Transverse colon (tissue), 4 donors: Measurements from ENCODE around the gene ARL6IP5. TPM values are rescaled to one million over a fixed set of nuclear protein-coding genes. Genes with fewer than 3 reads are reported as not detected.
A peak's percentile ranks its signal among the peaks of the same experiment; 100 is the strongest.

ENCODE experiments used
- DNase-seq: peaks from one replicate; pipeline ENCODE4 v3.0.0-alpha.2; 2019
- H3K27ac ChIP-seq, 4 donors: fragments of 200-600 bp; sonication (generic); 2 replicates each; pipeline ENCODE4 v1.5.1; 2016 to 2018; ENCODE audit warnings: inconsistent platforms in 4 of 4
- H3K27me3 ChIP-seq: fragments of 200-600 bp; sonication (generic); 2 replicates; pipeline ENCODE4 v1.5.1; 2017; ENCODE audit warnings: inconsistent platforms
- H3K36me3 ChIP-seq, 4 donors: fragments of 200-600 bp; sonication (generic); 2 replicates each; pipeline ENCODE4 v1.5.1; 2017 to 2019; ENCODE audit warnings: inconsistent platforms in 4 of 4
- H3K4me1 ChIP-seq, 4 donors: fragments of 200-600 bp; sonication (generic); 2 replicates each; pipeline ENCODE4 v1.5.1; 2017 to 2020; ENCODE audit warnings: inconsistent platforms in 4 of 4
- H3K4me3 ChIP-seq, 4 donors: fragments of 200-600 bp; sonication (generic); 1 replicate in 1 of 4; 2 replicates in 3 of 4; pipeline versions ENCODE4 v1.5.1 to v1.6.1; 2017 to 2019; ENCODE audit warnings: inconsistent platforms in 4 of 4
- H3K9me3 ChIP-seq, 2 donors: fragments of 200-600 bp; sonication (generic); 2 replicates each; pipeline ENCODE4 v1.5.1; 2017 to 2019; ENCODE audit warnings: inconsistent platforms in 2 of 2
- CTCF ChIP-seq, 5 experiments: fragments of 200-600 bp in 3 of 5; fragments of 450-650 bp in 2 of 5; sonication (generic) in 3 of 5; IDR thresholded peaks; 1 replicate in 2 of 5; 2 replicates in 3 of 5; pipeline ENCODE4 v1.5.1; 2016 to 2017; ENCODE audit warnings: antibody characterized with exemption in 5 of 5, inconsistent platforms in 3 of 5, mild to moderate bottlenecking in 2 of 5, moderate library complexity in 1 of 5
- EP300 ChIP-seq: sonication (generic); formaldehyde crosslinking; IDR thresholded peaks from one replicate; pipeline ENCODE4 v1.6.1; 2017; ENCODE audit warnings: antibody characterized with exemption, low read depth
- POLR2A ChIP-seq: fragments of 450-650 bp; IDR thresholded peaks from one replicate; pipeline ENCODE4 v1.6.1; 2016; ENCODE audit warnings: antibody characterized with exemption, mild to moderate bottlenecking, moderate library complexity
- POLR2AphosphoS5 ChIP-seq, 3 donors: sonication (generic); formaldehyde crosslinking; IDR thresholded peaks; one replicate each; pipeline ENCODE4 v1.6.1; 2016; ENCODE audit warnings: antibody characterized with exemption in 3 of 3
- WGBS, 2 donors: methylation state at CpG; one replicate each; pipeline ENCODE4 v1.1.5; 2018; ENCODE audit warnings: low coverage in 1 of 2; 5-methylcytosine and 5-hydroxymethylcytosine counted together
- in situ Hi-C, 4 donors: fragments of 200-750 bp; cut with MboI; loops; one replicate each; pipeline versions ENCODE4 v1.15.0 to v1.15.1; 2017; ENCODE audit warnings: low sequenced_read_pairs in 3 of 4, low pct_ligation_motif_present in 1 of 4, low pct_unique_long_range_greater_than_20kb in 1 of 4
- intact Hi-C: fragments of 100-400 bp; cut with DNase I; formaldehyde crosslinking; loops from one replicate; pipeline ENCODE4 v1.15.1; 2023; ENCODE audit warnings: low total_unique reads
- total RNA-seq, 4 donors: library from RNA; depleted of rRNA; stranded (reverse); fragments of >200 nt; gene quantifications; one replicate each; pipeline ENCODE4 v1.1.0, GENCODE V29; 2016

The ARL6IP5 gene
- total RNA-seq, 4 donors from 2014 or later, result 22.7 to 130 (median 68.0) TPM

GRCh38 chr3:69088063-69088462 is 3.3 kb downstream of the ARL6IP5 start:
- intact Hi-C loops (no loop called here), in situ Hi-C loops (no loop called here)
- Histone ChIP-seq H3K36me3 (no peaks in the 10 kb centered on the region), H3K4me3 (peak overlapping the region in 1 of 4 donors; percentile 87), H3K27ac (peak overlapping the region; percentile 94 to 97 (median 96)), H3K9me3 (no peaks in the 10 kb centered on the region), H3K4me1 (peaks cover 58 to 83% (median 68%) of the 10 kb centered on the region in 4 donors), H3K27me3 (no peaks in the 10 kb centered on the region)
- DNase-seq, result no peak
- WGBS, 2 donors, result 0 to 26% methylated on average over 1 to 2 of the region's 2 CpGs
- TF ChIP-seq CTCF (IDR thresholded peaks at IDR 0.05) (peak in 1 of 5 experiments; percentile 16), EP300 (no peak), POLR2A (no peak), POLR2AphosphoS5 (IDR thresholded peaks at IDR 0.05) (peak in 1 of 3 donors; percentile 24)

GRCh38 chr3:69090021-69090420 is 5.3 kb downstream of the ARL6IP5 start:
- peak overlapping the region; percentile 54 to 95 (median 80) for H3K27ac ChIP-seq
- 31 to 69% methylated on average over 3 of the region's 3 CpGs for WGBS, 2 donors
- peaks cover 63 to 87% (median 70%) of the 10 kb centered on the region in 4 donors for H3K4me1 ChIP-seq
- no peaks in the 10 kb centered on the region for H3K36me3 ChIP-seq
- no peak overlapping the region for H3K4me3 ChIP-seq
- in situ Hi-C loops, result no loop called here
- no peaks in the 10 kb centered on the region for H3K9me3 ChIP-seq
- DNase-seq, result no peak
- no peak for TF ChIP-seq EP300
- TF ChIP-seq POLR2AphosphoS5 (IDR thresholded peaks at IDR 0.05), result peak in 1 of 3 donors; percentile 34
- TF ChIP-seq POLR2A, result no peak
- no peaks in the 10 kb centered on the region for H3K27me3 ChIP-seq
- intact Hi-C loops, result no loop called here

GRCh38 chr3:69091389-69092029 is 6.8 kb downstream of the ARL6IP5 start:
- Histone ChIP-seq H3K27ac (peak overlapping the region; percentile 74 to 95 (median 80)), H3K36me3 (no peaks in the 10 kb centered on the region), H3K4me3 (peak overlapping the region in 1 of 4 donors; percentile 8), H3K27me3 (no peaks in the 10 kb centered on the region), H3K9me3 (no peaks in the 10 kb centered on the region), H3K4me1 (peaks cover 63 to 98% (median 75%) of the 10 kb centered on the region in 4 donors)
- TF ChIP-seq POLR2AphosphoS5 (IDR thresholded peaks at IDR 0.05) (no peak), POLR2A (no peak), EP300 (no peak), CTCF (IDR thresholded peaks at IDR 0.05) (no peak)
- no peak for DNase-seq
- intact Hi-C loops (no loop called here), in situ Hi-C loops (no loop called here)
- WGBS, 2 donors, result 61 to 64% methylated on average over 4 to 5 of the region's 5 CpGs

- in situ Hi-C loops, result no loop called here
- Histone ChIP-seq H3K27ac (peak overlapping the region; percentile 74 to 95 (median 80)), H3K36me3 (no peaks in the 10 kb centered on the region), H3K27me3 (no peaks in the 10 kb centered on the region), H3K4me3 (peak overlapping the region in 1 of 4 donors; percentile 8), H3K9me3 (no peaks in the 10 kb centered on the region), H3K4me1 (peaks cover 59 to 95% (median 70%) of the 10 kb centered on the region in 4 donors)
- TF ChIP-seq POLR2AphosphoS5 (IDR thresholded peaks at IDR 0.05), result peak in 2 of 3 donors; percentile 21 to 28
- TF ChIP-seq POLR2A, result no peak
- intact Hi-C loops, result no loop called here
- 39 to 44% methylated on average over 2 to 4 of the region's 4 CpGs for WGBS, 2 donors
- no peak for DNase-seq
Observed at GRCh38 chr3:69092030-69092516, 7.3 kb downstream of the ARL6IP5 start.

- Histone ChIP-seq H3K9me3 (no peaks in the 10 kb centered on the region), H3K4me3 (no peak overlapping the region), H3K27ac (peak overlapping the region; percentile 74 to 95 (median 80)), H3K4me1 (peaks cover 40 to 86% (median 45%) of the 10 kb centered on the region in 4 donors), H3K36me3 (no peaks in the 10 kb centered on the region), H3K27me3 (no peaks in the 10 kb centered on the region)
- TF ChIP-seq EP300 (no peak), POLR2AphosphoS5 (IDR thresholded peaks at IDR 0.05) (no peak), CTCF (IDR thresholded peaks at IDR 0.05) (no peak), POLR2A (no peak)
- WGBS, 2 donors, result 45 to 52% methylated on average over 3 to 8 of the region's 8 CpGs
- no peak for DNase-seq
- in situ Hi-C loops (no loop called here), intact Hi-C loops (no loop called here)
Observed at GRCh38 chr3:69094467-69095205, 9.9 kb downstream of the ARL6IP5 start.
